GM23338 (cell line): ENCODE results near the gene AXIN2.

Experiments
- CREB1 ChIP-seq: fragments of 250-450 bp; sonication (Bioruptor Pico); IDR thresholded peaks from 2 replicates; pipeline ENCODE4 v1.5.0; 2020; ENCODE audit warnings: low read depth, mild to moderate bottlenecking, moderate library complexity
- CTCF ChIP-seq, 2 experiments: fragments of 200-600 bp in 1 of 2; sonication (generic) in 1 of 2; conservative IDR thresholded peaks; 2 replicates each; pipeline versions ENCODE4 v1.5.1 to v1.6.1; 2016 to 2017; ENCODE audit warnings: antibody characterized with exemption in 2 of 2, low read depth in 2 of 2, mild to moderate bottlenecking in 2 of 2, moderate library complexity in 1 of 2
- EZH2 ChIP-seq: fragments of 200-600 bp; sonication (generic); IDR thresholded peaks from one replicate; pipeline ENCODE4 v1.8.0; 2017; ENCODE audit warnings: antibody characterized with exemption, mild to moderate bottlenecking, low read depth; ENCODE audit not compliant: unreplicated experiment
- EZH2phosphoT487 ChIP-seq: fragments of 200-600 bp; sonication (generic); IDR thresholded peaks from one replicate; pipeline ENCODE4 v1.8.1; 2018; ENCODE audit warnings: antibody characterized with exemption; ENCODE audit not compliant: unreplicated experiment
- NANOG ChIP-seq: IDR thresholded peaks from 2 replicates; pipeline ENCODE4 v1.6.1; 2016; ENCODE audit warnings: antibody characterized with exemption, borderline replicate concordance
- POLR2AphosphoS5 ChIP-seq: IDR thresholded peaks from 2 replicates; pipeline ENCODE4 v1.6.1; 2016; ENCODE audit warnings: antibody characterized with exemption, low read depth
- REST ChIP-seq: IDR thresholded peaks from one replicate; pipeline ENCODE4 v1.6.1; 2018; ENCODE audit warnings: antibody characterized with exemption; ENCODE audit not compliant: unreplicated experiment
- STAT1 ChIP-seq: IDR thresholded peaks from one replicate; pipeline ENCODE4 v1.6.1; 2016; ENCODE audit warnings: antibody characterized with exemption; ENCODE audit not compliant: unreplicated experiment

- TF ChIP-seq CREB1 (no peak), CTCF (conservative IDR thresholded peaks at IDR 0.05; ENCODE audit: low read depth in 2 of 2) (no peak), POLR2AphosphoS5 (no peak), EZH2 (no peak), REST (no peak), EZH2phosphoT487 (no peak), STAT1 (no peak), NANOG (no peak)
These were observed 16.8 kb downstream of the AXIN2 start for GRCh38 chr17:65544672-65545071.
